ENCODE results near the gene ENOX1.

- TF ChIP-seq CTCF (IDR thresholded peaks at IDR 0.05) (no peak), EP300 (IDR thresholded peaks at IDR 0.05) (no peak), POLR2AphosphoS5 (IDR thresholded peaks at IDR 0.05) (no peak), POLR2A (IDR thresholded peaks at IDR 0.05) (no peak)
Measured at GRCh38 chr13:43297967-43298678, 488.6 kb downstream of the ENOX1 start.
